ENCODE measurements around the gene MYH15.

MYH15 gene

GRCh38 chr3:108441518-108441917 lies 68.9 kb downstream of the MYH15 start:
- no peak overlapping the region for H3K27ac Mint-ChIP-seq
- H3K27me3 Mint-ChIP-seq: no peaks in the 10 kb centered on the region
- H3K4me1 Mint-ChIP-seq: peaks cover 2 to 16% of the 10 kb centered on the region in 2 donors
- H3K9me3 Mint-ChIP-seq: peaks cover 2 to 4% of the 10 kb centered on the region in 2 donors
- ATAC-seq (replicated peaks) (no peak), DNase-seq (no peak)
- H3K36me3 Mint-ChIP-seq: peaks cover 0 to 10% of the 10 kb centered on the region in 2 donors
- no peak overlapping the region for H3K4me3 Mint-ChIP-seq

GRCh38 chr3:108441071-108441507 lies 69.3 kb downstream of the MYH15 start:
- H3K27ac Mint-ChIP-seq: no peak overlapping the region
- ATAC-seq (replicated peaks): no peak
- no peaks in the 10 kb centered on the region for H3K27me3 Mint-ChIP-seq
- peaks cover 0 to 7% of the 10 kb centered on the region in 2 donors for H3K36me3 Mint-ChIP-seq
- H3K4me3 Mint-ChIP-seq: no peak overlapping the region
- peaks cover 2 to 14% of the 10 kb centered on the region in 2 donors for H3K4me1 Mint-ChIP-seq
- H3K9me3 Mint-ChIP-seq: peaks cover 0 to 2% of the 10 kb centered on the region in 2 donors
- no peak for DNase-seq

- Mint-ChIP-seq H3K36me3 (peaks cover 1 to 3% of the 10 kb centered on the region in 2 donors), H3K9me3 (peaks cover 1 to 2% of the 10 kb centered on the region in 2 donors), H3K4me1 (peaks cover 0 to 14% of the 10 kb centered on the region in 2 donors), H3K4me3 (no peak overlapping the region), H3K27me3 (no peaks in the 10 kb centered on the region), H3K27ac (no peak overlapping the region)
- DNase-seq (no peak), ATAC-seq (replicated peaks) (no peak)
Observed at GRCh38 chr3:108438542-108438941, 71.9 kb downstream of the MYH15 start.

- Mint-ChIP-seq H3K27me3 (no peaks in the 10 kb centered on the region), H3K9me3 (peaks cover 10% of the 10 kb centered on the region in 2 donors), H3K36me3 (peaks cover 7 to 11% of the 10 kb centered on the region in 2 donors), H3K4me3 (no peak overlapping the region), H3K27ac (no peak overlapping the region), H3K4me1 (peaks cover 0 to 14% of the 10 kb centered on the region in 2 donors)
- ATAC-seq (replicated peaks) (no peak), DNase-seq (no peak)
Observed at GRCh38 chr3:108437439-108437838, 73.0 kb downstream of the MYH15 start.

- Mint-ChIP-seq H3K4me3 (no peak overlapping the region), H3K27ac (no peak overlapping the region), H3K27me3 (no peaks in the 10 kb centered on the region), H3K9me3 (peaks cover 12 to 15% of the 10 kb centered on the region in 2 donors), H3K4me1 (peaks cover 0 to 9% of the 10 kb centered on the region in 2 donors), H3K36me3 (peaks cover 10 to 11% of the 10 kb centered on the region in 2 donors)
- ATAC-seq (replicated peaks) (no peak), DNase-seq (no peak)
Observed at GRCh38 chr3:108433928-108434327, 76.5 kb downstream of the MYH15 start.

GRCh38 chr3:108432431-108432830 lies 78.0 kb downstream of the MYH15 start:
- H3K27ac Mint-ChIP-seq: no peak overlapping the region
- no peak overlapping the region for H3K4me3 Mint-ChIP-seq
- H3K9me3 Mint-ChIP-seq: peaks cover 12 to 15% of the 10 kb centered on the region in 2 donors
- H3K4me1 Mint-ChIP-seq: peaks cover 5 to 13% of the 10 kb centered on the region in 2 donors
- DNase-seq (no peak), ATAC-seq (replicated peaks) (no peak)
- no peaks in the 10 kb centered on the region for H3K27me3 Mint-ChIP-seq
- H3K36me3 Mint-ChIP-seq: peaks cover 10 to 11% of the 10 kb centered on the region in 2 donors

- Mint-ChIP-seq H3K9me3 (peaks cover 12 to 15% of the 10 kb centered on the region in 2 donors), H3K27ac (no peak overlapping the region), H3K27me3 (no peaks in the 10 kb centered on the region), H3K4me1 (peaks cover 6 to 20% of the 10 kb centered on the region in 2 donors), H3K36me3 (peaks cover 10 to 11% of the 10 kb centered on the region in 2 donors), H3K4me3 (no peak overlapping the region)
- no peak for ATAC-seq (replicated peaks)
- no peak for DNase-seq
Observed at GRCh38 chr3:108430540-108430939, 79.9 kb downstream of the MYH15 start.

- Mint-ChIP-seq H3K4me3 (peak overlapping the region; percentile 26 to 46), H3K27ac (no peak overlapping the region)
Observed at GRCh38 chr3:108428586-108428985, 81.8 kb downstream of the MYH15 start.

GRCh38 chr3:108420926-108421325 lies 89.5 kb downstream of the MYH15 start:
- Mint-ChIP-seq H3K9me3 (no peaks in the 10 kb centered on the region), H3K4me3 (no peak overlapping the region), H3K27me3 (peaks cover 0 to 7% of the 10 kb centered on the region in 2 donors), H3K27ac (peak overlapping the region; percentile 25), H3K36me3 (no peaks in the 10 kb centered on the region), H3K4me1 (peaks cover 7 to 13% of the 10 kb centered on the region in 2 donors)
- DNase-seq (no peak), ATAC-seq (replicated peaks) (no peak)

More at GRCh38 chr3:108428586-108428985, 81.8 kb downstream of the MYH15 start:
- no peak for ATAC-seq (replicated peaks)
- H3K4me1 Mint-ChIP-seq: peaks cover 11 to 29% of the 10 kb centered on the region in 2 donors
- peaks cover 8 to 9% of the 10 kb centered on the region in 2 donors for H3K36me3 Mint-ChIP-seq
- H3K9me3 Mint-ChIP-seq: peaks cover 11 to 13% of the 10 kb centered on the region in 2 donors
- no peaks in the 10 kb centered on the region for H3K27me3 Mint-ChIP-seq
- DNase-seq: no peak

- Mint-ChIP-seq H3K9me3 (peaks cover 0 to 3% of the 10 kb centered on the region in 2 donors), H3K27ac (no peak overlapping the region), H3K4me1 (peaks cover 4% of the 10 kb centered on the region in 2 donors), H3K4me3 (no peak overlapping the region), H3K36me3 (no peaks in the 10 kb centered on the region), H3K27me3 (peaks cover 0 to 4% of the 10 kb centered on the region in 2 donors)
- peak; percentile 38 for ATAC-seq (replicated peaks)
- no peak for DNase-seq
Observed at GRCh38 chr3:108416111-108416869, 94.1 kb downstream of the MYH15 start.

GRCh38 chr3:108415661-108416060 lies 94.7 kb downstream of the MYH15 start:
- no peak for DNase-seq
- Mint-ChIP-seq H3K4me3 (no peak overlapping the region), H3K36me3 (no peaks in the 10 kb centered on the region), H3K4me1 (peaks cover 4% of the 10 kb centered on the region in 2 donors), H3K27ac (no peak overlapping the region), H3K9me3 (peaks cover 0 to 3% of the 10 kb centered on the region in 2 donors), H3K27me3 (peaks cover 0 to 4% of the 10 kb centered on the region in 2 donors)
- ATAC-seq (replicated peaks): no peak

GRCh38 chr3:108414007-108414406 lies 96.4 kb downstream of the MYH15 start:
- Mint-ChIP-seq H3K27ac (no peak overlapping the region), H3K27me3 (peaks cover 0 to 4% of the 10 kb centered on the region in 2 donors), H3K4me3 (no peak overlapping the region), H3K9me3 (peaks cover 0 to 3% of the 10 kb centered on the region in 2 donors), H3K36me3 (no peaks in the 10 kb centered on the region), H3K4me1 (peaks cover 4% of the 10 kb centered on the region in 2 donors)
- peak in 1 of 2 donors; percentile 45 for ATAC-seq (replicated peaks)
- DNase-seq: no peak

GRCh38 chr3:108412121-108412750 lies 98.2 kb downstream of the MYH15 start:
- Mint-ChIP-seq H3K4me1 (peaks cover 17 to 19% of the 10 kb centered on the region in 2 donors), H3K36me3 (no peaks in the 10 kb centered on the region), H3K4me3 (no peak overlapping the region), H3K27me3 (peaks cover 0 to 4% of the 10 kb centered on the region in 2 donors), H3K27ac (no peak overlapping the region), H3K9me3 (peaks cover 0 to 3% of the 10 kb centered on the region in 2 donors)
- no peak for ATAC-seq (replicated peaks)
- DNase-seq: no peak

GRCh38 chr3:108410531-108410984 lies 99.8 kb downstream of the MYH15 start:
- no peak overlapping the region for H3K4me3 Mint-ChIP-seq
- H3K4me1 Mint-ChIP-seq: peaks cover 24 to 29% of the 10 kb centered on the region in 2 donors
- no peaks in the 10 kb centered on the region for H3K27me3 Mint-ChIP-seq

More at GRCh38 chr3:108410531-108410984, 99.8 kb downstream of the MYH15 start:
- Mint-ChIP-seq H3K27ac (no peak overlapping the region), H3K36me3 (no peaks in the 10 kb centered on the region), H3K9me3 (peaks cover 0 to 3% of the 10 kb centered on the region in 2 donors)
- ATAC-seq (replicated peaks) (no peak), DNase-seq (no peak)

Measured in stimulated activated naive B cell treated with anti-CD40 and anti-IgM and Interleukin-4, amounts not matched to agents 10 μg/mL and 1 μg/mL and 100 μg/mL, for 72 hours (primary cell).